ENCODE measurements around the gene PTPRN2. TPM values are rescaled to one million over a fixed set of nuclear protein-coding genes. Genes with fewer than 3 reads are reported as not detected.

PTPRN2 gene
- total RNA-seq, 1 experiment from 2014 or later = 1.1 TPM

DNA sequence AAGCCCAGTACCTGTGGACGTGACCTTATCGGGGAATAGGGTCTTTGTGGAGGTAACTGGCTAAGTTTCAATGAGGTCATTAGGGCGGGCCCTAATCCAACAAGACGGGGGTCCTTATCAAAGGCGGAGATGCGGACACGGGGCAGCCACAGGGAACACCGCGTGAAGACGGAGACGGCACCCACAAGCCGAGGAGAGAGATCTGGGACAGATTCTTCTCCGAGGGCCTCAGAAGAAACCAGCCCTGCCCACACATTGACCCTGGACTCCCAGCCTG is 733.9 kb downstream of the PTPRN2 start:
- H3K4me1 ChIP-seq (ENCODE audit: control insufficient read depth, insufficient read depth, low read length) = no peaks in the 10 kb centered on the region; the same call in 1 of the 2 replicates

DNA sequence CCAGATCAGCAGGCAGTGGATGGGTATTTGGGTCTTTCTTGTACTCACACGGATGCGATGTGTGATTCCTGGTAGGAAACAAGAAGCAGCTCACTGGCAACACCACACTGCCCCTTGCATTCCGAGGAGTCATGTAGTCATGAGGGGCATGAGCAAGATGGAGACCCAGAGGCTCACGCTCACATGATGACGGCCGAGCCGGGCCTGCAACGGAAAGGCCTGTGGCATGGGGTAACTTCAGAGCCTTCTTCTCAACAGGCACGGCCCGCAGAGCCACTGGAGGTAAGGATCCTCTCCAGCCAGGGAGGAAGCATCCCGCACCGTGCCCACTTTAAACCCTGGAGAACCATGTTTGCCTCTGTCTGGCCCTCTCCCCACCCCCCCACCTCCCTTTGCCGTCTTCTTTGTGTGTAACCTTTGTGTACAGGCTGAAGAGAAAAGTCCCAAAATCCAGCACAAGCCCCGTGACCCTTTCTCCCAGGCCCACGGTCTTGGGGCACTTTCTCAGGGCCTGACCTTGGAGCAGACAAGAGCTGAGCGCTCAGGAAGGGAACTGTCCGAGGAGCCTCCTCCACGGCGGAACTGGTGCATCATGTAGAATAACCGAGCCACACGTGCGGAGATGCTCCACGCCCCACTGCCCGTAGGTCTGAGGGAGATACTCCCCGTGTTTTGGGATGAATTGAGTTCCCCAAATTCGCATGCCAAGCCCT is 734.4 kb downstream of the PTPRN2 start:
- Histone ChIP-seq H3K27me3 (ENCODE audit: control insufficient read depth, insufficient read depth, low read length) (peaks cover 22% of the 10 kb centered on the region; the same call in 1 of the 2 replicates), H3K9me3 (ENCODE audit: control insufficient read depth, insufficient read depth, low read depth, low read length) (no peaks in the 10 kb centered on the region), H3K4me1 (ENCODE audit: control insufficient read depth, insufficient read depth, low read length) (no peaks in the 10 kb centered on the region; the same call in 1 of the 2 replicates), H3K4me3 (ENCODE audit: low read depth in 2 of 2, low read length in 2 of 2) (no peak overlapping the region), H3K36me3 (ENCODE audit: control insufficient read depth, insufficient read depth, low read length) (no peaks in the 10 kb centered on the region), H3K27ac (ENCODE audit: low read length) (no peak overlapping the region)
- intact Hi-C loops (cut with micrococcal nuclease; ENCODE audit: unreplicated experiment) (no loop called here), in situ Hi-C loops (cut with HindIII; ENCODE audit: low pct_unique_long_range_greater_than_20kb, low sequenced_read_pairs) (no loop called here)
- ChIA-PET POLR2A (interaction anchor here (0.7 kb wide), 1 partner anchor 51 kb away, joined by 9 read pairs; no protein-coding TSS in a partner anchor), CTCF (no interaction called here)
- ATAC-seq (no peak), DNase-seq (ENCODE audit: low read depth, low spot score) (no peak)
- no TSS peak for BruUV-seq (replicated peaks)
- no peak for TF ChIP-seq POLR2AphosphoS5 (IDR thresholded peaks at IDR 0.05; ENCODE audit: low read depth, low read length)
- TF ChIP-seq TCF7L2 (IDR thresholded peaks at IDR 0.05; ENCODE audit: low read depth, low read length) = no peak
- TF ChIP-seq CTCF (IDR thresholded peaks at IDR 0.05) = no peak
- TF ChIP-seq SIN3A (IDR thresholded peaks at IDR 0.05; ENCODE audit: borderline replicate concordance, insufficient read depth, low read depth, low read length) = no peak
- TF ChIP-seq, protein P1, sequence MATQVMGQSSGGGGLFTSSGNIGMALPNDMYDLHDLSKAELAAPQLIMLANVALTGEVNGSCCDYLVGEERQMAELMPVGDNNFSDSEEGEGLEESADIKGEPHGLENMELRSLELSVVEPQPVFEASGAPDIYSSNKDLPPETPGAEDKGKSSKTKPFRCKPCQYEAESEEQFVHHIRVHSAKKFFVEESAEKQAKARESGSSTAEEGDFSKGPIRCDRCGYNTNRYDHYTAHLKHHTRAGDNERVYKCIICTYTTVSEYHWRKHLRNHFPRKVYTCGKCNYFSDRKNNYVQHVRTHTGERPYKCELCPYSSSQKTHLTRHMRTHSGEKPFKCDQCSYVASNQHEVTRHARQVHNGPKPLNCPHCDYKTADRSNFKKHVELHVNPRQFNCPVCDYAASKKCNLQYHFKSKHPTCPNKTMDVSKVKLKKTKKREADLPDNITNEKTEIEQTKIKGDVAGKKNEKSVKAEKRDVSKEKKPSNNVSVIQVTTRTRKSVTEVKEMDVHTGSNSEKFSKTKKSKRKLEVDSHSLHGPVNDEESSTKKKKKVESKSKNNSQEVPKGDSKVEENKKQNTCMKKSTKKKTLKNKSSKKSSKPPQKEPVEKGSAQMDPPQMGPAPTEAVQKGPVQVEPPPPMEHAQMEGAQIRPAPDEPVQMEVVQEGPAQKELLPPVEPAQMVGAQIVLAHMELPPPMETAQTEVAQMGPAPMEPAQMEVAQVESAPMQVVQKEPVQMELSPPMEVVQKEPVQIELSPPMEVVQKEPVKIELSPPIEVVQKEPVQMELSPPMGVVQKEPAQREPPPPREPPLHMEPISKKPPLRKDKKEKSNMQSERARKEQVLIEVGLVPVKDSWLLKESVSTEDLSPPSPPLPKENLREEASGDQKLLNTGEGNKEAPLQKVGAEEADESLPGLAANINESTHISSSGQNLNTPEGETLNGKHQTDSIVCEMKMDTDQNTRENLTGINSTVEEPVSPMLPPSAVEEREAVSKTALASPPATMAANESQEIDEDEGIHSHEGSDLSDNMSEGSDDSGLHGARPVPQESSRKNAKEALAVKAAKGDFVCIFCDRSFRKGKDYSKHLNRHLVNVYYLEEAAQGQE (IDR thresholded peaks at IDR 0.05; ENCODE audit: insufficient read depth in 1 of 2, low read depth in 2 of 2, low read length in 1 of 2) = no peak

More for the DNA sequence above, 733.9 kb downstream of the PTPRN2 start:
- in situ Hi-C loops (cut with HindIII; ENCODE audit: low pct_unique_long_range_greater_than_20kb, low sequenced_read_pairs) (no loop called here), intact Hi-C loops (cut with micrococcal nuclease; ENCODE audit: unreplicated experiment) (no loop called here)
- Histone ChIP-seq H3K9me3 (ENCODE audit: control insufficient read depth, insufficient read depth, low read depth, low read length) (no peaks in the 10 kb centered on the region), H3K36me3 (ENCODE audit: control insufficient read depth, insufficient read depth, low read length) (no peaks in the 10 kb centered on the region), H3K4me3 (ENCODE audit: low read depth in 2 of 2, low read length in 2 of 2) (no peak overlapping the region), H3K27ac (ENCODE audit: low read length) (no peak overlapping the region), H3K27me3 (ENCODE audit: control insufficient read depth, insufficient read depth, low read length) (peaks cover 22% of the 10 kb centered on the region; the same call in 1 of the 2 replicates)
- BruUV-seq (replicated peaks) = no TSS peak
- ATAC-seq (no peak), DNase-seq (ENCODE audit: low read depth, low spot score) (no peak)
- TF ChIP-seq SIN3A (IDR thresholded peaks at IDR 0.05; ENCODE audit: borderline replicate concordance, insufficient read depth, low read depth, low read length) (no peak), POLR2AphosphoS5 (IDR thresholded peaks at IDR 0.05; ENCODE audit: low read depth, low read length) (no peak), TCF7L2 (IDR thresholded peaks at IDR 0.05; ENCODE audit: low read depth, low read length) (no peak), CTCF (IDR thresholded peaks at IDR 0.05) (no peak)
- TF ChIP-seq, protein P1 (IDR thresholded peaks at IDR 0.05; ENCODE audit: insufficient read depth in 1 of 2, low read depth in 2 of 2, low read length in 1 of 2) = no peak
- ChIA-PET POLR2A (interaction anchor here (0.7 kb wide), 1 partner anchor 50 kb away, joined by 9 read pairs; no protein-coding TSS in a partner anchor), CTCF (no interaction called here)
